Loucy (cell line): ENCODE data around the gene CNIH3.

Source experiments
- EZH2phosphoT487 ChIP-seq: fragments of 200-600 bp; IDR thresholded peaks from 2 replicates; pipeline ENCODE4 v1.6.1; 2018; ENCODE audit warnings: antibody characterized with exemption, mild to moderate bottlenecking, moderate library complexity, borderline replicate concordance
- TF ChIP-seq, protein P1 (sequence below): fragments of 200-600 bp; sonication (generic); conservative IDR thresholded peaks from 2 replicates; pipeline ENCODE4 v1.5.1; 2014; ENCODE audit warnings: mild to moderate bottlenecking, antibody characterized with exemption, low read length

DNA sequence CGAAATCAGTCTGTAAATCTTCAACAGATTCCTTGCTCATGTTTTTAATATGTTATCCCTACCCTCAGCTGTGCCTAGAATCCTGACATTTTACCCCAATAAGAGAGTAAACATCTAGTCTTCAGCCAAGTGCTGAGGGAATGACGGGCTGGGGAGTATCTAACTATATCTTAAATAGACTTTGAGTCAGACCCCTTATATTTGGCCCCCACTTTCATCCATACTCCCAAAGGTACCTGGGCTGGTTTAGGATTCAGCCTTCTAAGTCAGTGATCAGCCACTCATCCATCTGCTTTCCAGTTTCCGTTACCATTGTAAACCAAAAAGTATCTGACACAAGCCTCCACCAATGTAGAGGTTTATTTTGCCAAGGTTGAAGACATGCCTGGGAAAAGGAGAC lies 36.1 kb upstream of the CNIH3 start:
- no peak for TF ChIP-seq EZH2phosphoT487
- TF ChIP-seq, protein P1, sequence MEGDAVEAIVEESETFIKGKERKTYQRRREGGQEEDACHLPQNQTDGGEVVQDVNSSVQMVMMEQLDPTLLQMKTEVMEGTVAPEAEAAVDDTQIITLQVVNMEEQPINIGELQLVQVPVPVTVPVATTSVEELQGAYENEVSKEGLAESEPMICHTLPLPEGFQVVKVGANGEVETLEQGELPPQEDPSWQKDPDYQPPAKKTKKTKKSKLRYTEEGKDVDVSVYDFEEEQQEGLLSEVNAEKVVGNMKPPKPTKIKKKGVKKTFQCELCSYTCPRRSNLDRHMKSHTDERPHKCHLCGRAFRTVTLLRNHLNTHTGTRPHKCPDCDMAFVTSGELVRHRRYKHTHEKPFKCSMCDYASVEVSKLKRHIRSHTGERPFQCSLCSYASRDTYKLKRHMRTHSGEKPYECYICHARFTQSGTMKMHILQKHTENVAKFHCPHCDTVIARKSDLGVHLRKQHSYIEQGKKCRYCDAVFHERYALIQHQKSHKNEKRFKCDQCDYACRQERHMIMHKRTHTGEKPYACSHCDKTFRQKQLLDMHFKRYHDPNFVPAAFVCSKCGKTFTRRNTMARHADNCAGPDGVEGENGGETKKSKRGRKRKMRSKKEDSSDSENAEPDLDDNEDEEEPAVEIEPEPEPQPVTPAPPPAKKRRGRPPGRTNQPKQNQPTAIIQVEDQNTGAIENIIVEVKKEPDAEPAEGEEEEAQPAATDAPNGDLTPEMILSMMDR: no peak
